CD4-positive, alpha-beta T cell treated with Interleukin-15 for 4 hours (primary cell): Measurements from ENCODE around the gene ZNRF1.

Source experiments
- DNase-seq: peaks from one replicate; pipeline ENCODE4 v3.0.0-alpha.2; 2020; ENCODE audit warnings: low spot score

The ZNRF1 gene

DNA sequence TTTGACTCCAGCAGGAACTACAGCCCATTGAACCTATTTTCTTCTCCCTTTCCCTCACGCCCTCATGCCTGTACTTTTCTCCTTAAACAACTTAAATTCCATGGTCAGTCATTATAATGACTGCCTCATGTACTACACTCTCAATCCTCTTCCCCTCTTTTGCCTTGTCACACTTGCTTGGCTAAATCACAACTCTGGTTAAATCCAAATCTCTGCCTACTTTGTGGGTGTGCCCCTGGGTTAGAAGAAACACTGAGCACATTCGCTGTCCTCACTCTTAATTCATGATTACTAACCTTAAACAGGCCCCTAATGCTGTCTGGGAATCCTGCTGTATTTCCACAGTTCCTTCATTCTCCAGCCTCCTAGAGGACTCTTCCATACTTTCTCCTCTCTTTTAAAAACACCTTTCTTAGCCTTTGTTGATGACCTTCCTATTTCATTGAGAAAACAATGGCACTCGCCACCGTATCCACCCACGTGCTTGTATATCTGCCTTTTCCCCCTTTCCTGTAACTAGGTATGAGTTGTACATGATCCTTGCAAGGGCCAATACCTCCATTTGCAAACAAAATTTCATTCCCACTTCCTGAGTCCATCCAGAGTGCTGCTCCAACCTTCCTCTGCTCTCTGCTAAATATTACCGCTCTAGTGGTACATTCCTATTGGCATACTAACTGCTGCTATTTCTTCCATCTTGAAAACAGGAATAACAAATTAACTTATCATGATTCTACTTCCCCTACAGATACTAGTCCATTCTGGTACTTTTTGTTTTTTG, 28.9 kb downstream of the ZNRF1 start:
- DNase-seq, result no peak

DNA sequence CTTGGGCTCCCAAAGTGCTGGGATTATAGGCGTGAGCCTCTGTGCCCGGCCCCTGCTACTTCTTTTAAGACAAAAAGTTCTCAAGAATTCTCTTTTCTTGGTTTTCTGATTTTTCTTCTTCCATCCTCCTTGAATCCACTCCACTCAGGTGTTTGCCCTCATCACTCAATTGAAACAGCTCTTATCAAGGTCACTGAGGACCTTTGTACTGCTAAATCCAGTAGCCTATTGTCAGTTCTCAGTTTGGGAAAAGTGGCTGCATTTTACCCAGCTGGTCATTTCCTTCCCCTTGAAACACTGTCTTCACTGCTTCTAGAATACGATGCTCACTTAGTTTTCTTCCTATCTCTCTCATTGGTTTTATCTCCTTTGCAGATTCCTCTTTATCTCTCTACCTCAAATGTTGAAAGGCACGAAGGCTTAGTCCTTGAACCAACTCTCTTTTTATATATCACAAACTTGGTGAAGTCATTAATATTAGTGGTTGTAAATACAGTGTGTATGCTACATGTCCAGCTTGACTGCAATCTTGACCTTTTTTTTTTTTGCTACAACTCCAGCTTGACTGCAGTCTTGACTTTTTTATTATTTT, 29.8 kb downstream of the ZNRF1 start:
- no peak for DNase-seq

DNA sequence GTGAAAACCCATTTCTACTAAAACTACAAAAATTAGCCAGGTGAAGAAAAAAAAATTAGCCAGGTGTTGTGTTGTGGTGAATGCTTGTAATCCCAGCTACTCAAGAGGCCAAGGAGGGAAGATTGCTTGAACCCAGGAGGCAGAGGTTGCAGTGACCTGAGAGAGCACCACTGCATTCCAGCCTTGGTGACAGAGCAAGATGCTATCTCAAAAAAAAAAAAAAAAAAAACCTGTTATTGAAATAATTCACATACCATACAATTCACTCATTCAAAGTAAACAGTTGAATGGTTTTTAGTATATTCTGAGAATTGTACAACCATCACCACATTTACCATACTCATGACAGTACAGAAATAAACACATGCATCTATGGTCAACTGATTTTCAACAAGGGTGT, 31.0 kb downstream of the ZNRF1 start:
- no peak for DNase-seq

DNA sequence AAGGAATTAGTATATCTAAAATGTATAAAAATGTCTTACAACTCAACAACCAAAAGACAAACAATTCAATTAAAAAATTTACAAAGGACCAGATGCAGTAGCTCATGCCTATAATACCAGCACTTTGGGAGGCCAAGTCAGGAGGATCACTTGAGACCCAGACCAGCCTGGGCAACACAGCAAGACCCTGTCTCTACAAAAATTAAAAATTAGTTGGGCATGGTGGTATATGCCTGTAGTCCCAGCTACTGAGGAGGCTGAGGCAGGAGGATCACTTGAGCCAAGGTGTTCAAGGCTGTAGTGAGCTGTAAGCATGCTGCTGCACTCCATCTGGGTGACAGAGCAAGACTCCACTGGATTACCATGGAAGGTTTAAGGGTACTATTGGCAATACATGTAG, 33.8 kb downstream of the ZNRF1 start:
- DNase-seq, result no peak

DNA sequence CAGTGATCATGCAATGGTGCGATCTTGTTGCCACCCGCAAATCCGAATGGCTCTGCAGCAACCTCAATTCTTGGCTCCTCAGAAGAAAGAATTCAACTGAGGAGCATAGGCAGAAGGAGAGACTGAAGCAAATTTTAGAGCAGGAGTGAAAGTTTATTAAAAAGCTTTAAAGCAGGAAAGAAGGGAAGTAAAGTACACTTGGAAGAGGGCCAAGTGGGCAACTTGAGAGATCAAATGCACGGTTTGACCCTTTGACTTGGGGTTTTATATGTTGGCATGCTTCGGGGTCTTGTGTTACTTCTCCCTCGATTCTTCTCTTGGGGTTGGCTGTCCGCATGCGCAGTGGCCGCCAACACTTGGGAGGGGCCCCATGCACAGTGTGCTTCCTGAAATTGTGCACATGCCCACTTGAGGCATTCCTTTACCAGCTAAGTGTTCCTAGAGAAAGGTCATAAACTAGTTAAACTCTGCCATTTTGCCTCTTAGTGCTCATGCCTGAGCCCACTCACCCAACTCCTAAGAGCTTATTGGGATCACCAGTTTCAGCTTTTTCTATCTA, 36.7 kb downstream of the ZNRF1 start:
- DNase-seq, result no peak

DNA sequence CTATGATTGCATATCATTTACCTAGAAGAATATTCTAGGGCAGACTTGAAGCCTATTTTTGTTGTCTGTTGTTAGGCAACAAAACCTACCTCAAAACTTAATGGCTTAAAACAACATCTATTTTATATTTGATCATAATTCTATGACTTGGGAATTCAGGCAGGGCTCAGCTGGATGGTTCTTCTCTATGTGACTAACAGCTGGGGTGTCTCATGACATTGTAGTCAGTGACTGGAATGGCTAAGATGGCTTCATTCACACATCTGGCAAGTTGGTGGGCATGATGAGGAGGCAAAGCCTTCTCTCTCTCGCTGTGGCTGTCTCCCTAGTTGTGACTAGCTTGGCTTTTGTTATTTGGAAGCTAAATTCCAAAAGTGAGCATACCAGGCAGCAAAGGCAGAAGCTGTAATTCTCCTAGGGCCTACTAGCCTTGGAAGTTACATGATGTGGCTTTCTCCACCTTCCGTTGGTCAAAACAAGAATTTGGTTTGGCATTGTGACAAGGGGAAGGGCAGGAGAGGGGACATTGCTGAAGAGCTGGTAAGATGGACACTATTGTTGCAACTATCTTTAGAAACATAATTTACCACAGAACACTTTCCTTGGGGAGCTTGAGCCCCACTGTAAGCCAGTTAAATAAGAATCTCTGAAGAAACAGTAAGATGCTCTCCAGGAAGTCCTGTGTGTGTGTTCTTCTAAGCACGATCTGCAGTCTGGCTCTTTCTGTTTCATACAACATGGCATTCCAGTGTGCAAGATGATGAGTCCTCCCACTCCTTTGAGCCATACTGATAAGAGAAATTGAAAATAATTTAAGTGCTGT, 39.4 kb downstream of the ZNRF1 start:
- no peak for DNase-seq

DNA sequence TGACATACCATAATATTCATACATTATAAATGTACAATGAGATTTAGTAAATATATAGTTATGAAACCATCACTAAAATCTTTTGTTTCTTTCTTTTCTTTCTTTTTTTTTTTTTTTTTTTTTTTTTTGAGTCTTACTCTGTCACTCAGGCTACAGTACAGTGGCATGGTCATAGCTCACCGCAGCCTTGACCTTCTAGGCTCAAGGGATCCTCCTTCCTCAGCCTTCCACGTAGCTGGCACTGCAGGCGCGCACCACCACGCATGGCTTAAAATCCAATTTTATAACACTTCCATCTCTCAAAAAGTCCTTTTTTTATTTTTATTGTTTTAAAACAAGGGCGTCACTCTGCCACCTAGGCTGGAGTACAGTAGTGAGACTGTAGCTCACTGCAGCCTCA, 41.1 kb downstream of the ZNRF1 start:
- no peak for DNase-seq

DNA sequence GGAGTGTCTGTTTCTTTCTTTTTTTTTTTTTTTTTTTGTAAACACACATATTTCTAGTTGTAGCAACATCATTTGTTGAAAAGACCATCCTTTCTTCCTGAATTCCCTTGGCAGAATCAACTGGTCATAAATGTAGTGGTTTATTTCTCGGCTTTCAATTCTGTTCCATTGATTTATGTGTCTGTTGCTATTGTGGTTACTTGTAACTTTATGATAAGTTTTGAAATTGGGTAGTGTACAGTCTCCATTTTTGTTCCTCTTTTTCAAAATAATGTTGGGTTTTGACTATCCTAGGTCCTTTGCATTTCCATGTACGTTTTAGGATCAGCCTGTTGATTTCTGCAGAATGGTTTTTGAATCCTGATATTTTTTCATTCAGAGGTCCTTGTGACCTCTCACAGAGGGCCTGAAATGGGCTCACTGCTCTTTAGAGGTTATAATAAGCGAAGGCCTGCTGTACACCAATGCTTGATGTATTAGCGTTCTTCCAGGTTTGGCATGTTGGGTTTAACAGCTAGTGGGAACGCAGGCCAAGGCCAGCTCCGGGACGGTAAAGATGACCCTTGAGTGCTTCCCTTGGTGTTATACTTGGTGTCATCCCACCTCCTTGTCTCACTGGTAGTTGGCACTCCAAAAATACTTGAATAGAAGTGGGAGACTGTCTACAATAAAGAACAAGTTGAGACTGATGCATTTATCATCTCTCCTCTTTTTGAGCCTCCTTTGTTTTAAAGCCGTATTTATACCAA, 43.8 kb downstream of the ZNRF1 start:
- no peak for DNase-seq

DNA sequence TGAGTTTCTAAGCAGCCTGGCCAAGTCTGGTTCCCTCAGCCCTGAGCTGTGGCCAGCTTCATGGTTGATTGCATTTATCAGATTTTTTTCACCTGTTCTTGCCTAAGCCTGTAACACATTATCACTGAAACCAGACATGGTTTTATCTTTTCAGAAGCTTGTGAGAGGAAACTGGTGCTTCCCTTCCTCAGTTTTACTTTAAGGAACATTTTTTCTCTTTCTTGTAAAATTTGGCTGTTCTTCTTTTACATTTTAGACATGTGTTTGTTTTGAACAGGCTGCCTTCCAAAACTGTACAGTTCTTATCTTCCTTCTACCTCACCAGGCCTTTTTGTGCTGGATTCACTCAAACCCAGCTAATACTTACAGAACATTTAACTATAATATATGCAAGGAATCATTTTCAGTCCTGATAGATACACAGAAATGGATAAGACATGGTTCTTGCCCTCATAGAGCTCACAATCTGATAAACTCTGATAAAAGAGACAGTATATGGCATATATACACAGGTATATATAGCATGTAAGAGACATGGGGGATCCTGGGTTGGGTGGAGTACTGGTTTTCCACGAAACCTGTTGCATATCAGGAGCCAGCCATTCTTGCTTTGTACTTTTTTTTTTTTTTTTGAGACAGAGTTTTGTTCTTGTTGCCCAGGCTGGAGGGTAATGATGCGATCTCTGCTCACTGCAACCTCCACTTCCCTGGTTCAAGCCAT, 44.5 kb downstream of the ZNRF1 start:
- no peak for DNase-seq

DNA sequence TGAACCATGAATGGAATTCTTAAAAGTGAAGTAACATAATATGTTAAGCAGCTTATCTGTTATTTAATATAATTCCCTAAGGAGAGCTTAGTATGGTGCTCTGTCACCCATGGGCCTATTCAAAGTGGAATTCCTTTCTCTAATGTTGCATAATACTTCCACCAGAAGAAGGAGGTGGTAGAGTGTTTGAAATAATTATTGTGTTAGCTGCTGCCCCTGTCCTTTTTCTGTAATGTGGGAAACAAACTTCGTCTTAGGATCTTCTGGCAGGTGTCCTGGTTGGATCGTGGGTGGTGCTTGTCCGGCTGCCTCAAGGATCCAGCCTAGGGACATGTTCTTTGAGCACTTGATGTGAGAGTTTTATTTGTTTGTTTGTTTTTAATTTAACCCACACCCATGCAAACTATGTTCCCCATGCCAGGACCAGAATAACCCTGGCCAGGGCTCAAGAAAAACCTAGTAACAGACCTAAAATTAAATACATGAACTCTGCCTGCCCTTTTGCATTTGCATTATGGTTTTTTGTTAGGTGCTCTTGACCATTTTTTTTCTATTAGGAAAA, 46.1 kb downstream of the ZNRF1 start:
- DNase-seq, result no peak

DNA sequence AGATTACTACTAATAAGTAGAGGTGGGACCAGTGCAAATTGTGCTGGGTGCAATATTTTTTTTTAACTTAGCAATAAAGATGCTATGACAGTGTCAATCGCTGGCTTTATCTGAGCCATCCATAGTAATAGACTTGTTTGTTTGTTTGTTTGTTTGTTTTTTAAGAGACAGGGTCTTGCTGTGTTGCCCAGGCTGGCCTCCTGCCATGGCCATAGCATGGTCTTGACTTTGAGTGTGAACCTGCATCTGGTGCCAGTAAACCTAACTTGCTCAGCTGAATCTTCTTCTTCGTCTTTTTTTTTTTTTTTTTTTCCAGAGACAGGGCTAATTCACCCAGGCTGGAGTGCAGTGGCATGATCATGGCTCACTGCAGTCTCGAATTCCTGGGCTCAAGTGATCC, 46.6 kb downstream of the ZNRF1 start:
- DNase-seq, result no peak

DNA sequence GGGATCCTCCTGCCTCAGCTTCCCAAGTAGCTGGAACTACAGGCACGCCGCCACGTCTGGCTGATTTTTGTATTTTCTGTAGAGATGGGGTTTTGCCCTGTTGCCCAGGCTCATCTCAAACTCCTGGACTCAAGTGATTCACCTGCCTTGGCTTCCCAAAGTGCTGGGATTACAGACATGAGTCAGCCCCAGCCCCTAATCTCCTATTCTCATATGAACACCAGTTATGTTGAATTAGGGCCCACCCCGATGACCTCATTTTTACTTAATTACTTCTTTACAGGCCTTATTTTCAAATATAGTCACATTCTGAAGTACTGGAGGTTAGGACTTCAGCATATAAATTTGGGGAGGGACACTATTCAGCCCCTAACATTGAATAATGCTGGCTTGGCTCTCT, 49.2 kb downstream of the ZNRF1 start:
- no peak for DNase-seq

DNA sequence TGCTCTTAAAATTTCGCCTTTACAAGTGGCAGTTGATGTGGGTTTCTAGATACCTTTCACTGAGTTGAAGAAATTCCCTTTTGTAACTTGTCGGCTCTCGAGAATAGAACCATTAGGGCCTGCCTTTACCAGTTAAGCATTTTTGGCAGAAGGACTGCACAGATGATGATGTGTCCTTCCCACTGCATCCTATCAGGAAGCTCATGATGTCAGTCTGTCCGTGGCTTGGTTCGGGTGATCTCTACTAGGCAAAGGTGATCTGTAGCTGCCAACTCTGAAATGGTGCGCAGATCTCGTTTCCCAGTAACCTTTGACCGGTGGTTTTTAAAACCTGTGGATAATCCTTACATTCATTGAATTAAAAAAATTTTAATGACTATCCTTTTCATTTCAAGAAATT, 49.7 kb downstream of the ZNRF1 start:
- no peak for DNase-seq

DNA sequence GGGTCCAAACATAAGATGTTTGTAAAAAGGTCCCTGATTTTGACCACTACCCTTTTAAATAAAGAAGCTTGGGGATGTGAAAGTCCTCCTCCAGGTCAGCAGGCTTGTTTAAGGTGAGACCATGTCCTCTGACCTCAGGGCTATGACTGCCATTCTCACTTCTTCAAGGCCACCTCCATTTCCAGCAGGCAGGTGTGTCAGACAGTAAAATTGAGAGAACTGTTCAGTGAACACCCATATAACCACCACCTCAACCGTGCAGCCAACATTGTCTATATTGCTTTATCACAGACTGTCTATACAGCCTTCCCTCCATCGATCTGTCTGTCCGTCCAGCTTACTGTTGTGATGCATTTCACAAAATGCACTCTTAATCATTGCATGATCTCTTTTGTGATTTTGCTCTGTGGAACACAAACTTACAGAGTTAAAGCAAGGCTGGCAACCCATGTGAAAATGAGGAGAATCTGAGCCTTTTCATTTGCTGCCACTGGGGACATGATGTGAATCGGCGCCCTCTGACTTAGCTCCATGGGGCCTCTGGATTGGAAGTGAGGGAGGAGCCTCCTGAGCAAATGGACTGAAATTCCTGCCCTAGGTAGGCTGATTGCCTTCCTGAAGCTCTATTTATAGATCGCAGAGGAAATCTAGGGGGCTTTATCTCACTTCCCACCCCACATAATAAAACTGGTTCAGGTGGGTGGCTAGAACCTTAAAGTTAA, 53.8 kb downstream of the ZNRF1 start:
- DNase-seq, result no peak

DNA sequence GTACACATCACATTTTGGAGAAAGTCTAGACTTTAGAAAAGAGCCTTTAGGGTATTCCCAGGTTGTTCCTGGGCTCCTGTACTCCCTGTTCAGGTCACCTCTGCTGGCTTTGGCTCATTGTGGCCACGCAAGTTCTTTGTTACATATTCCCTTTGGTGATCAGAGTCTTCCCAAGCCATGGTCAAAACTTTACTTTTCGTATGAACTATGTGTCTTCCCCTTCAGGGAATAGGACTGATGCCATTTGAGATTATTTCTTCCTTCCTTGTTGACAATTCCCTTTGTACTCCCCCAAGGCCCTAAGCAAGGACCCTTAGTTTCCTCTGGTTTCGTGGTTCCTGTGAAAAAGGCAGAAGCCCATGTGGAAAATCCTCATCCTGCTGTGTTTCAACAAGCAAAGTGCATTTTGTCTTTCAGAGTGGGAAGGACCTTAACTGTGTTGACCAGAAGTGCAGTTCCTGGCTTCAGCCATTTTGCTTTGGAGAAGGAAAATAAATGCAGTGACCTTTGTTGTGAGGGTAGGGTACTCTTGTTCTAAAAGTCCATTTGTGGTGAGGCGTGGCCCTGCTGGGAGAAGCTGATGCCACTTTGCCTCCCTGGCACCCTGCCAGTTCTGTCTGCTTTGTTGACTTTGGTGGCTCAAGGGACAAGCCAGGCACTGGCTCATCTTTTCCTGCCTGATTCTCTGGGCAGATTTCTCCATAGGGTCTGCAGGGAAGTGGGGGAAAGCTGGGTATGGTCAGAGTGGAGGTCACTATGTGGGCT, 55.1 kb downstream of the ZNRF1 start:
- no peak for DNase-seq

DNA sequence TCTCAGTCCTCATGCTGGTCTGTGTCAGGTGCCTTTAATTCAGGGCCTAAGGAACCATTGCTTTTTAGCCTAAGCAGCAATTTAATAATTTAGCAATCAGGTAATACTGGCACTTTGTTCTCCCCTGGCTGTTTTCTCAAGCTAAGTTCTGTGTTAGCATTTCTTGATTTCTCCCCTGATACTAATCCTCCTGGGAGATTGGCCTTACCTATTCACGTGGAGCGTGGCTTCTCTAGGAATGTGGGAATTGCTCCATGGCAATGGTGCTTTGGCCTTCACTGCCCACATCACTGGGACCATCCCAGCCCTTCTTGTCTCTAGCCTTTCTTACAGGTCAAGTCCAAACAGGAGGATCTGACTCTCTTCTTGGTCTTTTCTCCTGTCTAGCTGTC, 55.7 kb downstream of the ZNRF1 start:
- no peak for DNase-seq

DNA sequence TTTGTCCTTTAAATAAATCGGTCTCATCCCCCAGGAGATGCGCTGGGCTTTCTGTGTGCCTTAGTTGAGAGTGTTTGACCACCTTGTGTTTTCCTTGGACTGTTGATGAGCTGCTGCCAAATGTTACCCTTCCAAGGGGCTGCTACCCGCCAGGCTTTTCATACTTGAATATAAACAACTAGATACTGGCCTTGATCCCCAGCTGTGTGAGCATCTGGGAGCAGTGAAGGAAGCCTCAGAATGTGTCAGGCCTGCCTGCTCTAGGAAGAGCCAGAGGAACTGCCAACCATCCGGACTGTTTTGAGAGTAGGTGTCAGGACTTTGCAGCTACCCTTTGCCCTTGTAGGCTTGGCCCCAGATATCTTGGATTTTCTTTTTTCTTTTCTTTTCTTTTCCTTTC, 60.0 kb downstream of the ZNRF1 start:
- no peak for DNase-seq

DNA sequence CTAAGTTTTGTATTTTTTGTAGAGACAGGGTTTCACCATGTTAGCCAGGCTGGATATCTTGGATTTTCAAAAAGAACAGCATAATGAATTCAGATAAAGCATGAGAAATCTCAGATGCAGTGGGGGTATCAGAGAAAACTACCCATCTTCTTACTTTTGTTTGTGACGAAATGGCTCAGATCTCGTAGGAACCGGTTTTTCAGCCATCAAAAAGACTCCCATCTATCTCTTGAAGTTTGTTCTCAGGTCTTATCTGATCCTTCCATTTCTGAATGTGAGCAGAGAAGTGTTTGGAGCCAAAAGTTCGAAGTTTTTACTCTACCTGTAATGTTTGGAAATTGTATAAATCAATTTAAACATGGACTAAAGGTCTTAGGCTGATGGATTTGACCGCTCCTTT, 60.6 kb downstream of the ZNRF1 start:
- DNase-seq, result no peak

DNA sequence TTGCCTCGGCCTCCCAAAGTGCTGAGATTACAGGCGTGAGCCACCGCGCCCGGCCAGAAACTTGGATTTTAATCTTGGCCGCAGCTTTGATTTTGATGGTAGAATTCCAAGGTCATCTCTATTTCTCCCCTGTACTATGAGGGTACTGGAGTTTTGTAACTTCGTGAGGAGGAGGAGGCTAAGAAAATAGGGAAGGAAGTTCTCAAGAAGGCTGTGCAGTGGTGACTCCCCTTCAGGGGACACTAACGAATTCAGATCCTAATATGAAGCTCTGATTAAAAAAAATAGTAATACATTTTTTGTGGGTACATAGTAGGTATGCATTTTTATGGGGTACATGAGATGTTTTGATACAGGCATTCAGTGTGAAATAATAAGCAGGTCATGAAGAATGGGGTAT, 61.9 kb downstream of the ZNRF1 start:
- DNase-seq, result no peak

DNA sequence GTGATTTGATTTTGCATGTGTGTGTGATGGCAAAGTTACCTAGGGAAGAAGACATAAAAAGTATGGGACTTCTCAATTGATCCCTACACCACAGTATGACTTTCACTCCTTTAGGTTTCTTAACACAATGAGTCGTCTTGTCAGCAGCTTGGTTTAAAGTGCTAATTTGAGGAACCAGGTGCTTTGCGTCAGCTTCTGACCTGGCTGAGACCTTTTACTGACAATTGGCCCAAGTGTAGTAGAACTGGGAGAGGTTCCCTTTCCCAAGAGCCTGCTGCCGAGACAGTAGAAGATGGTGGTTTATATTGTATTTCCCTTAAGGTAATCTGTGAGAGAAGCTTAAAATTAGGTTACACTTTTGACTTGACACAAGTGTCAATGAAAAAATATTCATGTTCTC, 62.8 kb downstream of the ZNRF1 start:
- no peak for DNase-seq
